ENCODE results near the gene P2RY14.

P2RY14 gene

DNA sequence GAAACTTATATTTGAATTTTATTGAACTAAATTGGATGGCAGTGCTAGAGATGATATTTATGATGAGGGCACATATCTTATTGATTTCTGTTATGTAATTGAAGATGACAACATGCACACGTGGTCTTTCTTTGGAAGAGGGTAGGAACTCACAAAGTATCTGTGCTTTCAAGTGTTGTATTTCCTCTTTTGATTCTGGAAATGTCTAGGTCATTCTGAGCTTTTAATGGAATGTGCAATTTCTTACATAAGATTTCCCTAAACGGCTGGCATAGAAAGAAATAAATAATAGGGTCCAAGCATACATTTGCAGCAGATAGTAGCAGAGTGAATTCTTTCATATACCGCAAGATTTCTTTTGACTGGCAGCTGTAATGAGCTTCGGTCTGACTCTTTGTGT is 65.2 kb downstream of the P2RY14 start:
- no peak for DNase-seq

DNA sequence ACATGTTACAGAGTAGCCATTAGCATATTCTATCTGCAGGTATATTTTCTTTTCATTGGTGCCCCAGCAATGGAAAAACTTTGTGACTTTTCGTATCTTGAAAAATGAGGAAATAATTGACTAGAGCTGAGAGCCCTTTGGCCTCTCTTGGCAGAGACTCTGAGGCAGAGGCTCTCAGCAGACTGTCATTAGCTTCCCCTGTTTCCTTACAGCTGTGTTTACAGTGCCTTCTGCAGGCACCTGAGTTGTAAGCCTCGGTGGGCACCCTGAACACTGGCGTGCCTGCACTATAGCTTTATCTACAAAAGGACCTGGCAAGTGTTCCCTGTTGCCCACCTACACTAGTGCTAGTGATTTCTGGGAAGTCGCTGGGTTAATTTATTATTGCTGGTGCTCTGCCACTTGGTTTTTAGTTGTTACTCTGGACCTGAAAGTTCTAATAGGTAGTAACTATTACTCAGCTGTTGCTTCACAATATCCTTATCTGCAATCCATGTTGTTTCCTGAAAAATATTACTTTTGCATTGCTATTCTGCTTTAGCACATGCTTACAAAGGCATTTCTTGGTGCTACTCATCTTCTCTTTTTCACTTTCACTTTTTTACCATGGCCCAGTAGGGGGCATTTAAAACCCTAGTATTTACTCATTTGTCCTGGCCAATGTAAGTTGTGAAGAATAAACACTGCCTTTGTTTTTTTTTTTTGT is 67.5 kb downstream of the P2RY14 start:
- no peak for DNase-seq

DNA sequence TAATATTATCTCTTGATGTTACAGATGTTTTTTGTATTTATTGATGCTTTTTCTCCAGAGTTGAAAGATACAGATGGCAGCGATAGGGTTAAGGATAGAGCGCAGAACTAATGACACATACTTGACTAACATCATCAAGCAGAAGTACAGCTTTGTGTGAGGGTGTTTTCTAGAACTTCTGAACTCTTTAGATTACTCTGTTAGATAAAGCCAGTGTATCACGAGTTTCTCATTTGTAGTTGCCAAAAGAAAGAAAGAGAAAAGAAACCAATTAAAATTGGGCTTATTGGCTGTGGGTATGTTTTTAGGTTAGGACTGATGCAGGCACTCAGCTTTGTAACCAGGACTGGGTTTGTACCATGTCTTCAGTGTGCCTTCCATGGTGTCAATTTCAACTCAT is 68.7 kb downstream of the P2RY14 start:
- DNase-seq, result no peak

DNA sequence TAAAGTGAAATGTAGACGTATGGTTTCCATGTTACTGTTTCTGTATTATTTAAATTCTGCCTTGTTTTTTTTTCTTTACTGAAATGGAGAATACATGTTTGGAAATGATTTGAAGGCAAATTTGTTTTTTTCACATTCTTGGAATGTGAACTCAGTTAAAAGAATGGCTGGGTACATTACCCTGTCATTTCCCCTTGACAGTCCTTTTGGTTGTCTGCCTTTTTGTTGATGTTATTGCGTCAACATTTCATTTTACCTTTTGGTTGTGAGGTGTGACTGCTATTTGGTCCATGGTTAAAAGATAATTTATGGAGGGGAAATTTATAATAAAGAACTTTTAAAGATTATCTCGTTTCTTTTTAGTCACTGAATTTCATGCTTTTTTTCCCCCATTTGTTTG is 72.1 kb downstream of the P2RY14 start:
- DNase-seq, result no peak

DNA sequence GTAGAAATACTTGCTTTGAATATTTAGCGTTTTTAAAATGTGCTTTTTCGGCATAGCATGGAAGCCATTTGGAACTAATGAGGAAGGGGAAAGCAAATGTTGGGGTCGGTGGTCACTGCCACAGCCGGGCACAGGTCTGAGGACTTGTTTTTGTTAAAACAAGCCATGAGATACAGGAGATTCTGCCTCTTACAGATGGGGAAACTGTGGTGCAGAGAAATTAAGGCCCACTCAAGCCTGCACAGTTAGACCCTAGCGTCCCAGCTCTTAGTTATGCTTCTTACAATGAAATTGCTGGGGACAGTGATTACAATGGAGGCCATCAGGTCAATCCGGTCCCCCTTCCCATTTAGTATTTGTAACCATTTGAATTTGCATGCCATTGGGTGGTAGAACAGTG is 72.9 kb downstream of the P2RY14 start:
- no peak for DNase-seq

DNA sequence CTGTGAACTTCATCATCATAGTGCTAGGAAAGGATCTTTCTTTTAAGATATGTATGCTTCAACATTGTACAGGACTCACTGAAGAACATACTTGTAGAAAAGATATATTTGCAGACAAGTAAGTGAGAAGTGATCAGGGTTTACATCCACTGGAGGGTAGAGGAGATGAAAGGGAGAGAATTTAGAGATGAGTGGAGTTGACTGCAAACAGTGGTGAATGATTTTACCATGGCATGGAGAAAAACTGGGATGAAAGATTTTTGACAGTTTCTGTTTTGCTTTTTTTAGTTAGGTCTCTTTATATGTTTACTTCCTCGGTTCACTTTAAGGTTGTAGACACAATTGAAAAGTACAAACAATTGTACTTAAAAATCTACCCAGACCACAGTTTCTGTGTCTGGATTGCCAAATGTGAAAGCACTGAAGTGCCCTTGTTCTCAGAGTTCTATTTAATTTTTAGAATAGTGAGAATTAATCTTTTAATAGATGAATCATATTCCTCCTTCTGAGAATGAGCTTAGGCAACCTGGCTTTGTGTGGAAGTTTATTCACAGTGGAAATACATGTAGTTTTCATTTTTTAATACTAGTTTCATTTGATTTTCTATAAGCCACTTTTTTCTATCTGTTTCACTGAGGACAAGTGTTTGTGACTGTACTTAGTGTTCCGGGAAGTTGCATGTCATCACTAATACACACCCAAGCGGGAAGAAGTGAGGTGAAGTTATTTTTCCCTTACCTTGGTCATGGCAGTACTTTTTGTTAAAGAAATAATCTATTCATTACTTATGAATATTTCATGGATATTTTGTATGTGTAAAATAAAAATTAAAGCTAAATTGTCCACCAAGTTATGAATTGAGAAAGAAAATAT is 73.6 kb downstream of the P2RY14 start:
- DNase-seq, result no peak

DNA sequence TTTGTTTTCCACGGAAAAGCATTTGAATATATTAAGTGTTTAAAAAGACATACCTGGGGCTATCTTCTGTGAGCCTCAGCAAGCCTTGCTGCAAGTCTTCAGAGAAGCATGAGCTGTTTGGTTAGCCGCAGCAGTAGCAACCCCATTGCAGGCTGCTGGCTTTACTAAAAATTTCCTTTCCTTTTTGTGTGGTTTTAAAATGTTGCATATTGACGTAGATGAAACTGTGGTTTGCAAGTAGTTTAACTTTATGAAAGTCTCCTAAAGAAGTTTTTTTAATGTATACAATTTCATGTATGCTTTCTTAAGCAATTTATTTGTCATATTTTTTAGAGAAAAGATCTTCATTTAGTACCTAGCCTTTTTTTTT is 75.3 kb downstream of the P2RY14 start, which contains the start of gene GPR171:
Gene GPR171, minus strand, starts transcription at position 166 of the 370 bp plus-strand sequence. CDS start 3,830 bp downstream, outside the sequence.
- DNase-seq, result no peak

DNA sequence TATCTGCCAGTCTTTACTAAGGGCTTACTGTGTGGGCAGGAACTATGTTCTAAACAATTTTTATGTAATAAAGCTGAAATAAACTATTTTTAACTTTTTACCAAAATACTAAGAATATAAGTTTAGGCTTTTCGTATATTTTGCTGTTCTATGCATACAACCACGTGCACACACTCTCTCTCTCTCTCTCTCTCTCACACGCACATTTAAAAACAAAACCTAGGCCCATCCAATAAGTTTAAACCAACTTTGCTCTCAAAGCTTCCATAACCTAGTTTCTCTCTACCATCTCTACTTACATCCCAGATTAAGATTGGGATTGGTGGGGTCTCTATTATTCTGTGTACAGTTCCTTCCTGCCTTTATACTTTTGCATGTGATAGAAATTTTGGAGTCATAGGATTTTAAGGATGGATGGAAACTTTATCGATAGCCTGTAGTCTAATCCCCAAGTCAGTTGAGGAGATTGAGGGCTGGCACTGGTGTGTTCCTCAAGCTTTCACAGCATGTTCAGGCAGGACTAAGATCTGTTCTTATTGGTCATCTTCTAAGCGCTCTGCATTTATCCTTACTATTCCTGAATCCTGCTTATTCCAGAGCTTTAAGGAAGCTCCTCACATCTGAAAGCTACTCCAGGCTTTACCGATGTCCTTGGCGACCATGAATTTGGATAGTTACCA is 77.2 kb downstream of the P2RY14 start:
- DNase-seq, result no peak

DNA sequence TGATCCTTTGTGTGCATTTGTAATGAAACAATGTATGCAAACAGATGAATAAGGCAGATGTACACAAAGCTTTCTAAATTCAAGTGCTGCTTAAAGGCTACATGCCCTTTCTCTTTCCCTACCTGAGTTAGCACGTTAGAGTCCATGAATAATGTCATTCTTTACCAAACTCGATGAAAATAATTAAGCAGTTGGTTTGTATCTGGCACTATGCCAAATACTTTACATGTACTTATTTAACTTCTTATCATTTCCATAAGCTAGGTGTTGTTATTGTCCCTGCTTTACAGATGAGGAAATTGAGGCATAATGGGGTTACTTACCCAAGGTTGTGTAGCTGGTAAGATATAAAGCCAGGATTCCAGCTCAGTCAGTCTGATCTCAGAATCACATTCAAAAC is 77.8 kb downstream of the P2RY14 start:
- no peak for DNase-seq

DNA sequence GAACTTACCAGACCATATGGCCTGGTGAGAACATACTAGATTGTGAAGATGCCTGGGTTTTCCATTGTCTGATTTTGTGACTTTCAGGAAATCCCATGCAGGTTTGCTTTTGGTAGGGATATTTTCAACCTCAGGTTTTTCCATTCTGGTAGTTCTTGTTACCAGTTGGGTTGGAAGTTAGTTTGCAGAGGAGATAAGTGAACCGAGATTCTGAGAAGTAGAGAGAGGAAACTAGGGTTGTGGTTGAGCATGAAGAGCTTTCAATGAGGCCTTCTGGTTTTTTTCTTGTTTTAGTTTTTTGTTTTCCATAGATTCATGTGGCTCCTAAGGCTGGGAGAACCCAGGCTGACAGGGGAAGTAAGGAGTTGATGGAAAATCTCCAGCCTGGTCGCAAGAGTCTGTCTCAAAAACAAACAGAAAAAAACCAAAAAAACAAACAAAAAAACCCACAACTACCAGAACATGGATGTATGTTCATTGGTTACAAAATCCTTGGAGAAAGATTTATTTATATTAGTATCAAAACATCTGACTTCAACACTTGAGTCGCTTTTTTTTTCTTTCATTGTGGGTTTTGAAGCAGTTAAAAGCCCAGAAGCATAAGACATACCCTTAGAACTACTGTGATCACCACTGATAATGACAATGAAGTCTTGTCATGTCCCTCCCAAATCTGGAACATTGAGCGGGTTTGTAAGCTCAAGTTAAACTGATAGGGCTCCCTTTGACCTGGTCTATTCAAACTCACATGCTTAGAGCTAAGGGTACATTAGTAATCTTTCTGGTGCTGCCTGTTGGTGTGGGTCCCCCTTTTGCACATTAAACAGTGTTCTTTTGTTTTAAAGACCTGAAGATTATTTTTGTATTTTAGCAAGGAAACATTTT is 78.5 kb downstream of the P2RY14 start:
- no peak for DNase-seq

DNA sequence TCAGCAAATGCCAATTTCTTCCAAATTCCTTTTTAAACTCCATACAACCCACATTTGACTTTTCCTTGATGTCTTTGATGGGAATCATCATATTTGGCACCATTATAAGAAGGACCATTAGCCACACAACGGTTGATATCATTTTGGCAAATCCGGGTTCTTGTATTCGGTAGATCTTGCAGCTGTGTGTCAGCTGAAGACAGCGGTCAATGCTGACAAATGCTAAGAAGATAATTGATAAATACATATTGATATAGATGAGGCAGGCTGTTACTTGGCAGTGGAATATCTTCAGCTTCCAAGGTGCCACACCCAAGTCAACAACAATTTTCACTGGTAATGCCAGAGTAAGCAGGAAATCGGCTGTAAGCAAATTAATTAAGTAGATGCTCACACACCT is 79.5 kb downstream of the P2RY14 start:
- no peak for DNase-seq

DNA sequence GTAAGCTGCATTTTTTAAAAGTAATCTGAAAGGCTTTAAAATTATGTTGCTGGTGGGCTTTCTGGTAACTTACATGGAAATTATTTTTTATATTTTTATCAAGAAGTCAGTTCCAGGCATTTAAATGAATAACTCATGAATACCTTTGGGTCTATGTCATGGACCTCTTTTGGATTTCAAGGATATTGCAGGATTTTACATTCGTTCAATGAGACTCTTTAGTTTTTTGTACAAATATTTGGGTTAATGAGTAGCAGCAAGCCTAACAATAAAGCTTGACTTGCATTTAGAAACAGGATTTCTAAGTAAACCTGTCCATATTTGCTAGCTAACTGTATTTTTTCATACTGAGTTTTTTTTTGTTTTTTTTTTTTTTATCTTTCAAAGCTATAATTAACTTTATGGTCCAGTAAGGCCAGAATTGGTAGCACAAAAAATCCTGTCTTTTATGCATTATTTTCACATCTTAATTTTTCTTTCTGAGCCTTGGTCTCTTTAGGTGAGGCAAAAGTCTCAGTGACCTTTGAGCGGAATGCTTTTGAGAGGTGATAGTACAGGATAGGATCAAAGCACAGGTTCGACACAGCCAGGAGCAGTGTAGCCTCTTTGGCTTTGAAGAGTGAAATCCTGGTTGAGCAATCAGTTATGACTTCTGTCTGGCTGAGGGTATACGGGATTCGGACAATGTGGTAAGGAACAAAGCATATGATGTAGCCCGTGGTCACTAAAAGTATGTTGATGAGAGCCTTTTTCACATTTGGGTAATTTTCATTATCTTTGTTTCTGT is 80.2 kb downstream of the P2RY14 start:
- no peak for DNase-seq

DNA sequence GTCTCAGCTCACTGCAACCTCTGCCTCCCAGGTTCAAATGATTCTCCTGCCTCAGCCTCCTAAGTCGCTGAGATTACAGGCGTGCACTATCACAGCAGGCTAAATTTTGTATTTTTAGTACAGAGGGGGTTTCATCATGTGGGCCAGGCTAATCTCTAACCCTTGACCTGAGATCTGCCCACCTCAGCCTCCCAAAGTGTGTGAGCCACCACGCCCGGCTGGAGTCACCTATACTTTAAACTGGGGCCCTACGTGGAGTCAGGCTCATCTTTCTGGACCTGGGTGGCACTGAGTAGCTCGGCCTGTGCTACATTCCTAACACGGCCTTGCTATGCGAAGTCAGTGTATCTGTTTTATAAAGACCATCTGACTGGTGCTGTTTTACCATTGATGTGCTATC is 81.1 kb downstream of the P2RY14 start:
- DNase-seq, result no peak

DNA sequence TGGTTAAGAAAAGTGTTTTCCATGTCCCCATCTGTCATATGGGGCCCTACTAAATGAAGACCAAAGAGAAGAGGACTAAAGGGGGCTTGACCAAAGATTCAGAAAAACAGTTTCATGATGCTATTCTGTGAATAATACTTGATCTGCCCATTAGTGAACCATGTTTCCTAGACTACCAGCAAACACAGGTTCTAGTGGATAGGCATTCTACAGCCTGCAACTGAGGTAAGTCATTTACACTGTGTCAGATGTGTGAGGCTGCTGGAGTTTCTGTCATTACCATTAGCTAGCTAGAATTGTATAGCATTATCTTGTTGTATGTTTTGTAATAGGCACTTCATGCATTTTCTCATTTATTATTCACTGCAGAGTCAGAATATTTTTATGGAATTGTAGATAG is 81.9 kb downstream of the P2RY14 start:
- DNase-seq, result no peak

DNA sequence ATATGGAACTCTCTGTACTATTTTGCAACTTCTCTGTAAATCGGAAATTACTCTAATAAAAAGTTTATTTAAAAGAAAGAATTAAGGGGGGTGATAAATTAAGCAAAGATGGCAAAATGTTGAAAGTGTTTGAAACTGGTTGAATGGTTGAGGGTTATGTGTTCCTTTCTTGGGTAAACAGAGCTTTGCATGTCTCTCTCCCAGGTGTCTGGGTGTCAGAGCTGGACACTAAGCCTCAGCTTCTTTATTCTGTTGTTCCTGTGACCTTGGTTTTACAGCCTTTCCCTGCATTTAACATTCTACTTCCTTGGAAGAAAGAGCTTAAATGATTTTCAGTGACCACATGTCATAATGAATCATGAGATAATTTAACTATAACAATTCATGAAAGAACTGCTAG is 82.5 kb downstream of the P2RY14 start:
- DNase-seq, result no peak

DNA sequence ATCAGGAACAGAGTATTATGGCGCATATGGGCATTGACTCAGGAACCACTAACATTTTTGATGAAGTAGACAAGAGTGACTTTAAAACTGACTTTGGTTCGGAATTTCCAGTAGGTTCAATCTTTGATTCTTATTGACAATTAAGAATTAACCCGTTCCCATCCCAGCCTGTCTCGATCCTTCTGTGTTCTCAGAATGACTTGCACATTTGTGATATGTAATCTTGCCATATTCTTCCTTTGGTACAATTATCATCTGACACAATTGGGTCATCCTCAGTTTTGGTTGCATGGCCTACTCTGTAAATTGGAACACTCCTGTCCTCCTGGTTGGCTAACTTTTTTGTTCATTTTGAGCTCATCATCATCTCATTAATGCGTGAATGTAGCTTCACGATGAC is 85.8 kb downstream of the P2RY14 start:
- no peak for DNase-seq

DNA sequence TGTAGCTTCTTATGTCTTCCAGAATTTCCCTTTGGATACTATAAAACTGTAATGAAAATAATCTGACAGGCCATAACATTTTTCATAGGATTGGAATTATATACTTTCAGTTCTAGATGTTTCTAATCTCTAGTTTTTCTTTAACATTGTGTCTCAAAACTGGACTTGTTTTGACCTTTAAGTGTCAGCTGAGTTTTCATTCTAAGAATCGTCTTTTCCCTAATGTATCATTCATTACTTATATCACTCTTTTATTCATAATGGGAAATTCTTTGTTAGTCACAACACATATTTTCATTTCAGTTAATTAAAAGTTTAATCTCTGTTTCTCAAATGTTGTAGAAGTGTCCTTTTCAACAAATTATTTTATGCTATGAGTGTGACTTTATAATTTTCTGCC is 87.2 kb downstream of the P2RY14 start:
- no peak for DNase-seq

DNA sequence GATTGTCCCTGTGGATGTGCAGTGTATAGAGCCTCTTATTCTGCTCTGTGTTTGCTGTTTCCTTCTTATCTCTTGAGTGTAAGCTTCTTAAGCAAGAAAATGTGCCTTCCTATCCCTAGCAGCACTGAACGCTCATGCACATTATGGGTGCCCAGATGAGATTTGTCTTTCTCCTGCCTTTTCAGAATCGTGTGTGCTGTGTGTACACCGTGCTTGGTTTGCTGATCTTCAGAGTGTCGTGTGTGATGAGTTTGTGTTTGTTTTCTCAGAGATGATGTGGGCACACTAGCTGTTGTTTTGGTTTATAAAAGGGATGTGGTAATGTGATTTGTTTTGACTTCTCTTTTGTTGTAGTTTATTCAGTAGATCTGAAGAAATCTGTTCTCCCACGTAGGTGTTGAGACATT is 95.1 kb downstream of the P2RY14 start:
- no peak for DNase-seq

DNA sequence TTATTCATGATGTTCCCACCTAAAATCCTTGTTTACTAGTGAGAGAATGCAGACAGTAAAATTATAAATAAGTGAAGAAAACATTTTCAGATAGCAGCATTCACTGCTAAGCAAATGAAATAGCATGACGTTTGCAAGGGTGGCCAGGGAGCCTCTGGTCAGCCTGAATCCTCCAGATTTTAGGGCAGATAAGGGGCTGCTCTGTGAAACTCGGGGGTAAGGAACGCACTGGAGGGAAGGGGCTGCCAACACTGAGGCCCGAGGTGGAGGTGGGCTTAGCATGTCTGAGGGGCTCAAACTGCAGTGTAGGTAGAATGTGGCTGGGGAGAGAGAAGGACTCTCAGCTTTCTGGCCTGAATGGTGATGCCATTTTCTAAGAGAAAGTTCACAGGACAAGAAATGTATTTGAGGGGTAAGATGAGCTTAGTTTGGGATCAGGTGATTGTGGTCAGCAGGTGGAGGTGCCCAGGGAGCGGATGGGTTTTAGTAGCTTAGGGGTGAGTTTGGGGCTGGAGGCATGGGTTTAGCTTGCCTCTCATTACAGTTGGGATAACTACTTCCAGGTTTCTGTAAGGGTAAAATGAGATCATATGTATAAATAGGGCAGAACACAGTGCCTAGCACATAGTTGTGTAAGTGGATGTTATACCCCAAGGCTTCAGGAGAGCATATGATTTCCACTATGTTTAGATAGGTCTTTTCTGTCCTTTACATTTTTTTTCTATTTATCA is 95.8 kb downstream of the P2RY14 start:
- DNase-seq, result no peak

DNA sequence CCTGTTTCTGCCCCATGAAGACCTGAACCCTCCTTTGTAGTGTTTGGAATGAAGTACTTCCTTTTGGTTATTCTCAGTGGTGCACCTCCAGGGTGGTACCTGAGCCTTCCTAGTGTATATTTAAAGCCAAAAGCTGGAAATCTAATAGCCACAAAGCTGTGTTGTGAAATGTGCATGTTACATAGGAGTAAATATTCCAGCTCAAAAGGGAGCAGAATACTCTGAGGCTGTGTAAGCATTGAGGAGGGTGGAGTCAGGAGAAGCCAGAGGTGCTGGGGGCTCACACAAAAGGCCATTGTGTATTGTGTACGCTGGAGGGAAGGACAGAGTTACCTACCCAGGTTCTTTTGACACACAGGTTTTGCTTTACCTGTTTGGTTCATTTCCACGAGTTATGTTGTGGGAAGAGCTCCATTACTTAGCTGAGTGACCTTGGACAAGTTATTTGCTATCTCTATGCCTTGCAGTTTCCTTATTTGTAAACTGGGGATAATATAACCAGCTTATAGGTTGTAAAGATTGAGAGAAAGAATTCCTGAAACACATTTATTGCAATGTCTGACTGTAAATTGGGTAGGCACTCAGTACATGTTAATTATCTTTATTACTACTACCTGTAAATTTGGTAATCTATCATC is 100.0 kb downstream of the P2RY14 start:
- DNase-seq, result no peak

DNA sequence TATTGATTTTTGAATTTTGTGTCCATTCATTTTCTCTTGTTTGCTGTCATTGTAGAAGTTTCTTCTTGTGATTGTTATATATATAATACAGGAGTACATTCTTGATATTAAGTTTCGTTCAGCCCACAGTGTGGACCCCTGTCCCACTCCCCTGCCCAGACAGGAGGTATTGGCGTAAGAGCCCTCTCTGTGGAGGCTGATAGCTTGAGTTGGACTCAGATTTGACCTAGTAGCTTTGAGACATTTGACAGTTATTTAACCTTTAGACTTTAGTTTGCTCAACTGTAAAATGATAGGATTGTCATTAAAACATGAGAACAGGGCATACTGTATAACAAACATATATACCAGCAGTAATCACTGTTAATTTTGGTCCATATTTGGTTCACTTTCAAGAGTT is 102.4 kb downstream of the P2RY14 start:
- no peak for DNase-seq

Measured in right hindlimb (tissue), 1 donor.